Astrocyte (in vitro differentiated cells and primary cell): Measurements from ENCODE around the gene METTL24.

Source experiments
- CTCF ChIP-seq: IDR thresholded peaks from 2 replicates; pipeline ENCODE4 v1.5.1; 2011; ENCODE audit warnings: low read depth, mild to moderate bottlenecking, inconsistent platforms, low read length, moderate library complexity; ENCODE audit not compliant: insufficient read depth
- EZH2 ChIP-seq: IDR thresholded peaks from 2 replicates; pipeline ENCODE4 v1.6.1; 2012; ENCODE audit warnings: mild to moderate bottlenecking, low read length, inconsistent platforms; ENCODE audit not compliant: insufficient read depth

GRCh38 chr6:110246900-110247546 lies 111.1 kb downstream of the METTL24 start:
- TF ChIP-seq CTCF, result no peak
- TF ChIP-seq EZH2, result no peak
